Measurements from ENCODE around the gene SLC12A7. TPM values are rescaled to one million over a fixed set of nuclear protein-coding genes. Genes with fewer than 3 reads are reported as not detected.

Gene SLC12A7
- total and polyA plus RNA-seq, 7 donors: 7.2 to 54.3 (median 16.8) TPM

DNA sequence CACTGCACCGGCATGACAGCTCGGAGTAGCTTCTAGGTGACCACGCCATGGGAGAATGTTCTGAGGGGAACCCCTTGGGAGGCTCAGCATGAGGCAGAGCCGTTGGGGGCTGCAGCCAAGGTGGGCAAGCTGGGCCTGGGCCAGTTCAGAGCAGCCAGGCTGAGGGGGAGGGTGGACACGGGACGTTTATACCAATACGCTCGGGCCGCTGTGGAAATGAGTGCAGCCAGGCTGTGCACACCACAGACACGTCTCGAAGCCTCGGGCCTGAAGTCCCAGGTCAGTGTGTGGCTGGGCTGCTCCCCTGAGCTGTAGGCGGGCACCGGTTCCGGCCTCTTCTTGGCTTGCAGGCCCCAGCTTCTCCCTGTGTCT lies 28.9 kb upstream of the SLC12A7 start:
- intact Hi-C loops (cut with DNase I): loop anchor here (1.0 to 5.0 kb wide), 2 partner anchors 134 to 218 kb away; partner anchors contain the start of gene NKD2
- no peak overlapping the region for H3K4me3 ChIP-seq
- no peaks in the 10 kb centered on the region for H3K9me3 ChIP-seq
- peaks cover 0 to 16% (median 8%) of the 10 kb centered on the region in 4 donors for H3K4me1 ChIP-seq
- H3K36me3 ChIP-seq: no peaks in the 10 kb centered on the region
- H3K27me3 ChIP-seq: no peaks in the 10 kb centered on the region
- no peak for DNase-seq
- no peak overlapping the region for H3K27ac ChIP-seq
- TF ChIP-seq, protein P1, sequence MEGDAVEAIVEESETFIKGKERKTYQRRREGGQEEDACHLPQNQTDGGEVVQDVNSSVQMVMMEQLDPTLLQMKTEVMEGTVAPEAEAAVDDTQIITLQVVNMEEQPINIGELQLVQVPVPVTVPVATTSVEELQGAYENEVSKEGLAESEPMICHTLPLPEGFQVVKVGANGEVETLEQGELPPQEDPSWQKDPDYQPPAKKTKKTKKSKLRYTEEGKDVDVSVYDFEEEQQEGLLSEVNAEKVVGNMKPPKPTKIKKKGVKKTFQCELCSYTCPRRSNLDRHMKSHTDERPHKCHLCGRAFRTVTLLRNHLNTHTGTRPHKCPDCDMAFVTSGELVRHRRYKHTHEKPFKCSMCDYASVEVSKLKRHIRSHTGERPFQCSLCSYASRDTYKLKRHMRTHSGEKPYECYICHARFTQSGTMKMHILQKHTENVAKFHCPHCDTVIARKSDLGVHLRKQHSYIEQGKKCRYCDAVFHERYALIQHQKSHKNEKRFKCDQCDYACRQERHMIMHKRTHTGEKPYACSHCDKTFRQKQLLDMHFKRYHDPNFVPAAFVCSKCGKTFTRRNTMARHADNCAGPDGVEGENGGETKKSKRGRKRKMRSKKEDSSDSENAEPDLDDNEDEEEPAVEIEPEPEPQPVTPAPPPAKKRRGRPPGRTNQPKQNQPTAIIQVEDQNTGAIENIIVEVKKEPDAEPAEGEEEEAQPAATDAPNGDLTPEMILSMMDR (IDR thresholded peaks at IDR 0.05): no peak
- WGBS, 2 donors: 58 to 78% methylated on average over 15 of the region's 15 CpGs

DNA sequence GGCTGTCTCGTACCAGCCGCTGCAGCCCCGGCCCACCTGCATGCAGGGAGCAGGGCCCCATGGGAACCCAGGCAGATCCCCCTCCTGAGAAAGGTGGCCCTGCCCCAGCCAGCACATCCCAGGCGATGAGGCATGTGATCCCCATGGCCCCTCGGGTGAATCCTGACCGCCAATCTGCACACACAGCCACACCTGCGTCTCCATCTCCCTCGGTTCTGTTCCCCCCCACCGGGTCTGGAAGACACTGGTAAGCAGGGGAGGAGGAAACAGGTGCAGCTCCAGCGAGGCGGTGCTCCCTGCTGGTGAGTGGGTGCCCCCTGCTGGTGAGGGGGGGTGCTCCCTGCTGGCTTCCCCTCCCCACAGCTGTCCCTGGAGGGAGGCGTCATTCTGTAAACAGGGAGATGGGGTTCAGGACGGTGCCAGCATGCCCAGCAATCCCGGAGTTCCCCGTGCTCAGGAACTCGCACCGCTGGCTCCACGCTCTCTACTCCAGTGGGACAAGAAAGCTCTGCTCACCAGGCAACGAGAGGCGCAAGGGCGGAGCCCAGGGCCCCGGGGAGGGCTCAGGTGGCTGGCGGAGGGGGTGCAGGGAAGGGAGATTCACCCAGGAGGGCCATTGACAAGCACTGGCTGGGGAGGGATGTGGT lies 28.4 kb upstream of the SLC12A7 start:
- intact Hi-C loops (cut with DNase I): loop anchor here (1.0 to 5.0 kb wide), 2 partner anchors 133 to 217 kb away; partner anchors contain the start of gene NKD2
- Histone ChIP-seq H3K9me3 (no peaks in the 10 kb centered on the region), H3K36me3 (no peaks in the 10 kb centered on the region), H3K27me3 (no peaks in the 10 kb centered on the region), H3K4me3 (no peak overlapping the region), H3K4me1 (peaks cover 0 to 16% (median 8%) of the 10 kb centered on the region in 4 donors), H3K27ac (no peak overlapping the region)
- peak; percentile 88 for DNase-seq
- WGBS, 2 donors: 12 to 23% methylated on average over 23 of the region's 23 CpGs
- no peak for TF ChIP-seq POLR2A (IDR thresholded peaks at IDR 0.05)
- TF ChIP-seq, protein P1 (IDR thresholded peaks at IDR 0.05): peak; percentile 58 to 95 (median 82)
- no peak for TF ChIP-seq EP300 (IDR thresholded peaks at IDR 0.05)
- no peak for TF ChIP-seq POLR2AphosphoS5 (IDR thresholded peaks at IDR 0.05)

DNA sequence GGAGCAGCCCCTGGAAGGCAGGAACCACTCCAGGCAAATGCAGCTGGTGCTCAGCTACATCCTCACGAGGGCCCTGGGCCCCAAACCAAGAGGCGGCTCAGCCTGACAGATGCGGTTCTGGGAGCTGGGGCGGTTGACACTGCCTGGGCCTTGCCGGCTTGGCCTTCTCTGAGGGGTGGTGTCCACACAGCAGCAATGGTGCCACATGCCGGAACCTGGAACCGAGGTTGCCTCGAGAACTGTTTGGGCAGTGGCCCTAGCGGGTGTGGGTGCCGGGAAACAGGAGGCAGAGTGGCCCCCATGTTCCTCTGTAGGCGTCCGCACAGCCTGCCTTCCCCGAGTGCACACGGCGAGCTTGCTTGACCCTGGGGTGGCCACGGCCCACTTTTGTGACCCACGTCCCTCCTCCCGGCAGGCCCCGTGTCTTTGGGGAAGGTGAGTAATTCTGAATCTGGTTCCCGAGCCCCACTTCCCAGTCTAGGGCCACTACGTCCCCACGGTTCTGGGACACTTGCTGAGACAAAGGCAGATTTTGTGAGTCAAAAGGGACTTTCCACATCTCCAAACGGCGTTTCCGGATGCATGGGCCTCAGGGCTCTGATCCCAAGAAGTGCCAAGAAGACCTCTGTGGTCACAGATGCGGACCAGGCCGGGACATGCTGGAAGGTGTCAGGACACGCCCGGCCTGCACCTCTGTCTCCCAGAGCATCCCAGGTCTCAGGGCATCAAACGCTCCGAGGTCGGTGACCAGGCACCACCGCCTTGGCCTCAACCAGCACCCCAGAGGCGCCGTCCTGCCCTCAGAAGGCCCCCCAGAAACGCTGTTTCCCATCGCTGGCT lies 27.7 kb upstream of the SLC12A7 start:
- Histone ChIP-seq H3K4me3 (no peak overlapping the region), H3K36me3 (no peaks in the 10 kb centered on the region), H3K4me1 (peaks cover 0 to 16% (median 8%) of the 10 kb centered on the region in 4 donors), H3K9me3 (no peaks in the 10 kb centered on the region), H3K27ac (no peak overlapping the region), H3K27me3 (no peaks in the 10 kb centered on the region)
- TF ChIP-seq EP300 (IDR thresholded peaks at IDR 0.05): no peak
- WGBS, 2 donors: 85% methylated on average over 37 of the region's 37 CpGs
- no peak for DNase-seq
- intact Hi-C loops (cut with DNase I): loop anchor here (1.0 to 5.0 kb wide), 2 partner anchors 132 to 216 kb away; partner anchors contain the start of gene NKD2

DNA sequence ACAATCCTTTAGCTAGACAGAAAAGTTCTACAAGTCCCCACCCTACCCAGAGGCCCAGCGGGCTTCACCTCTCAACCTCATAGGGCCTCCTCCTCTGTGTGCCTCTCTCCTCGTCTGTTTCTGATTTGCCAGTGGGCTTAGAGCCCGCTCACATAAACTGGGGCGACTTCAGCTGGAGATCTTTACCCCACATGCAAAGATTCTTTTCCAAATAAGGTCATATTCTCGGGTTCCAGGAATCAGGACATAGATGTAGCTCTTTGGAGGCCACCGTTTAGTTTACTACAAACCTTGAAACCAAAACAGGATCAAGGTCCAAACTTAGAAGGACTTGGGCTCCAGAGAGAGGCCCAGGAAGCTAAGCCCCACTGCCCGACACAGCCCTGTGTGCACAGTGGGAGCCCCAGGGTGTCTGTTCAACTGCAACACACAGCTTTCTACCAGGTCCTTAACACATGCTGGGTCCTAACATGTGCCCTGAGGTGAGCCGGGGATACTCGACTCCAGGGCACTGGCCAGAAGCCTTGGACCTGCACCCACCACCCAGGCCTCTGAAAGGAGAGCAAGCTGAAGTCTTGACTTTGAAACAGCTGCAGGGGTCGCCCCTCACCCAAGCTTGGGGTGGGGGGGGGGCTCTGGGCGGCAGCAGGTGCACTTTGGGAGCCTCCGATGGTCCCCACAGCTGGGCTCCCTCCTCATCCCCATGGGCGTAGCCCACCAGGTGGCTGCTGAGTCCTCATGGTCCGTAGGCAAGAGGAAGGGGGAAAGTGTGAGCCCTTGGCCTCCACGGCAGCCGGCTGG lies 26.8 kb upstream of the SLC12A7 start:
- H3K4me3 ChIP-seq: no peak overlapping the region
- H3K27me3 ChIP-seq: no peaks in the 10 kb centered on the region
- TF ChIP-seq EP300 (IDR thresholded peaks at IDR 0.05) (no peak), POLR2A (IDR thresholded peaks at IDR 0.05) (no peak), POLR2AphosphoS5 (IDR thresholded peaks at IDR 0.05) (no peak)
- TF ChIP-seq, protein P1 (IDR thresholded peaks at IDR 0.05): no peak
- DNase-seq: no peak
- intact Hi-C loops (cut with DNase I): no loop called here
- no peaks in the 10 kb centered on the region for H3K36me3 ChIP-seq
- peaks cover 0 to 16% (median 8%) of the 10 kb centered on the region in 4 donors for H3K4me1 ChIP-seq
- no peak overlapping the region for H3K27ac ChIP-seq
- H3K9me3 ChIP-seq: no peaks in the 10 kb centered on the region
- 77 to 87% methylated on average over 16 of the region's 16 CpGs for WGBS, 2 donors

Data from sigmoid colon (tissue), 7 donors.